Measurements from ENCODE around the gene FOXP1. TPM values are rescaled to one million over a fixed set of nuclear protein-coding genes. Genes with fewer than 3 reads are reported as not detected.

FOXP1 gene
- total RNA-seq, 4 donors from 2014 or later, result 13.2 to 46.6 (median 29.2) TPM

- DNase-seq (no peak), ATAC-seq (no peak)
- no peaks in the 10 kb centered on the region for H3K36me3 ChIP-seq
- no peaks in the 10 kb centered on the region for H3K4me1 ChIP-seq
- in situ Hi-C loops (cut with MboI; ENCODE audit: low sequenced_read_pairs in 4 of 4) (loop anchor here in 1 of 4 donors (25.0 kb wide), 1 partner anchor 550 kb away; no protein-coding TSS in a partner anchor), intact Hi-C loops (cut with DNase I; ENCODE audit: low total_unique reads) (no loop called here)
- H3K4me3 ChIP-seq, result no peak overlapping the region
- no peak overlapping the region for H3K27ac ChIP-seq
- no peaks in the 10 kb centered on the region for H3K27me3 ChIP-seq
- no peaks in the 10 kb centered on the region for H3K9me3 ChIP-seq
- TF ChIP-seq POLR2A (IDR thresholded peaks at IDR 0.05) (no peak), CTCF (IDR thresholded peaks at IDR 0.05 in 4 of 5, conservative IDR thresholded peaks at IDR 0.05 in 1 of 5) (no peak)
Observed at GRCh38 chr3:71087143-71088018, 496.1 kb downstream of the FOXP1 start.

GRCh38 chr3:71086777-71087142, 496.8 kb downstream of the FOXP1 start:
- intact Hi-C loops (cut with DNase I; ENCODE audit: low total_unique reads), result no loop called here
- ATAC-seq (no peak), DNase-seq (no peak)
- no peak overlapping the region for H3K27ac ChIP-seq
- H3K27me3 ChIP-seq, result no peaks in the 10 kb centered on the region
- H3K4me1 ChIP-seq, result no peaks in the 10 kb centered on the region
- H3K4me3 ChIP-seq, result no peak overlapping the region
- no peaks in the 10 kb centered on the region for H3K36me3 ChIP-seq
- TF ChIP-seq CTCF (IDR thresholded peaks at IDR 0.05 in 4 of 5, conservative IDR thresholded peaks at IDR 0.05 in 1 of 5), result no peak
- TF ChIP-seq POLR2A (IDR thresholded peaks at IDR 0.05), result no peak
- in situ Hi-C loops (cut with MboI; ENCODE audit: low sequenced_read_pairs in 4 of 4), result loop anchor here in 1 of 4 donors (25.0 kb wide), 1 partner anchor 549 kb away; no protein-coding TSS in a partner anchor
- no peaks in the 10 kb centered on the region for H3K9me3 ChIP-seq

GRCh38 chr3:71083726-71084131, 499.8 kb downstream of the FOXP1 start:
- Histone ChIP-seq H3K27ac (no peak overlapping the region), H3K36me3 (no peaks in the 10 kb centered on the region), H3K9me3 (no peaks in the 10 kb centered on the region), H3K4me3 (no peak overlapping the region), H3K27me3 (no peaks in the 10 kb centered on the region), H3K4me1 (no peaks in the 10 kb centered on the region)
- TF ChIP-seq CTCF (IDR thresholded peaks at IDR 0.05 in 4 of 5, conservative IDR thresholded peaks at IDR 0.05 in 1 of 5) (no peak), POLR2A (IDR thresholded peaks at IDR 0.05) (no peak)
- intact Hi-C loops (cut with DNase I; ENCODE audit: low total_unique reads) (no loop called here), in situ Hi-C loops (cut with MboI; ENCODE audit: low sequenced_read_pairs in 4 of 4) (loop anchor here in 1 of 4 donors (25.0 kb wide), 1 partner anchor 546 kb away; no protein-coding TSS in a partner anchor)
- DNase-seq (no peak), ATAC-seq (no peak)

- no peak for DNase-seq
- TF ChIP-seq CTCF (IDR thresholded peaks at IDR 0.05 in 4 of 5, conservative IDR thresholded peaks at IDR 0.05 in 1 of 5) (no peak), POLR2A (IDR thresholded peaks at IDR 0.05) (no peak)
- no peaks in the 10 kb centered on the region for H3K27me3 ChIP-seq
- no peaks in the 10 kb centered on the region for H3K36me3 ChIP-seq
- ATAC-seq, result no peak
- H3K27ac ChIP-seq, result no peak overlapping the region
- intact Hi-C loops (cut with DNase I; ENCODE audit: low total_unique reads) (no loop called here), in situ Hi-C loops (cut with MboI; ENCODE audit: low sequenced_read_pairs in 4 of 4) (loop anchor here in 1 of 4 donors (25.0 kb wide), 1 partner anchor 546 kb away; no protein-coding TSS in a partner anchor)
- H3K4me3 ChIP-seq, result no peak overlapping the region
- H3K9me3 ChIP-seq, result no peaks in the 10 kb centered on the region
- H3K4me1 ChIP-seq, result no peaks in the 10 kb centered on the region
Observed at GRCh38 chr3:71082833-71083232, 500.7 kb downstream of the FOXP1 start.
